IMR-90 (cell line): Measurements from ENCODE around the gene KRT28.

Experiments used
- CEBPB ChIP-seq: IDR thresholded peaks from 2 replicates; pipeline ENCODE4 v1.6.1; 2012; ENCODE audit warnings: low read depth, low read length, improper control_type of control experiment
- CHD1 ChIP-seq: IDR thresholded peaks from 2 replicates; pipeline ENCODE4 v1.6.1; 2012; ENCODE audit warnings: low read depth, low read length, improper control_type of control experiment
- MAFK ChIP-seq: IDR thresholded peaks from 2 replicates; pipeline ENCODE4 v1.6.1; 2012; ENCODE audit warnings: low read depth, low read length, improper control_type of control experiment
- MXI1 ChIP-seq: IDR thresholded peaks from 2 replicates; pipeline ENCODE4 v1.6.1; 2012; ENCODE audit warnings: low read depth, mild to moderate bottlenecking, low read length, moderate library complexity, borderline replicate concordance
- POLR2A ChIP-seq: IDR thresholded peaks from 2 replicates; pipeline ENCODE4 v1.6.1; 2012; ENCODE audit warnings: mild to moderate bottlenecking, low read depth, low read length
- RAD21 ChIP-seq: IDR thresholded peaks from 2 replicates; pipeline ENCODE4 v1.6.1; 2012; ENCODE audit warnings: low read length, improper control_type of control experiment
- RCOR1 ChIP-seq: IDR thresholded peaks from 2 replicates; pipeline ENCODE4 v1.6.1; 2012; ENCODE audit warnings: mild to moderate bottlenecking, low read length, improper control_type of control experiment; ENCODE audit not compliant: insufficient replicate concordance
- RFX5 ChIP-seq: IDR thresholded peaks from 2 replicates; pipeline ENCODE4 v1.8.0; 2012; ENCODE audit warnings: low read depth, mild to moderate bottlenecking, low read length, moderate library complexity
- SMC3 ChIP-seq: fragments of 150-350 bp; IDR thresholded peaks from 2 replicates; pipeline ENCODE4 v1.6.1; 2016; ENCODE audit warnings: low read depth, mild to moderate bottlenecking, antibody characterized with exemption, low read length, moderate library complexity
- TF ChIP-seq, protein P1 (sequence below): conservative IDR thresholded peaks from 2 replicates; pipeline ENCODE4 v1.5.1; 2012; ENCODE audit warnings: mild to moderate bottlenecking, low read depth, low read length, improper control_type of control experiment
- TF ChIP-seq, protein P2 (sequence below): fragments of 150-350 bp; IDR thresholded peaks from 2 replicates; pipeline ENCODE4 v1.6.1; 2017; ENCODE audit warnings: mild to moderate bottlenecking, antibody characterized with exemption, low read length, low read depth
- TF ChIP-seq, protein P3 (sequence below): fragments of 150-350 bp; IDR thresholded peaks from 2 replicates; pipeline ENCODE4 v1.6.1; 2016; ENCODE audit warnings: low read depth, mild to moderate bottlenecking, low read length, moderate library complexity, borderline replicate concordance

DNA sequence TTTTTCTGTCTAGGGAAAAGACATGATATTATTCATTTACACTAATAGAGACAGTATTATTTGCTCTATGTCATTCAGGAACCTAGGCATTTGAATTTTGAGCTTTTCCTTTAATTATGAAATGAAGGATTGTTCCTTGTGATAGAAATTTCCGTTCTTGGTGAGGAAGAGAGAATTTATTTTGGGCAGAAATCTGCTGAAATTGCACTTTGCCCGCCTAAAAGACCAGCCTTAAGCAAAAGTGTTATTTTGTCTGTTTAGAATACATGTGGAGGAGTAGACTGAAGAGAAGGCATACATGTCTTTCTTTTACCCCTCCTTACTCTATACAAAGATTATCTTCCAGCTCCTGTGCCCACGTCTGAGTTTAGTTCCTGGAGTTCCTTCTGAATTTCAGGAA, 39.4 kb upstream of the KRT28 start:
- TF ChIP-seq POLR2A (no peak), SMC3 (no peak), MAFK (peak; percentile 11; the same call in 1 of the 2 replicates), CEBPB (no peak), MXI1 (no peak), RAD21 (no peak), RCOR1 (no peak), CHD1 (no peak), RFX5 (no peak)
- TF ChIP-seq, protein P1, sequence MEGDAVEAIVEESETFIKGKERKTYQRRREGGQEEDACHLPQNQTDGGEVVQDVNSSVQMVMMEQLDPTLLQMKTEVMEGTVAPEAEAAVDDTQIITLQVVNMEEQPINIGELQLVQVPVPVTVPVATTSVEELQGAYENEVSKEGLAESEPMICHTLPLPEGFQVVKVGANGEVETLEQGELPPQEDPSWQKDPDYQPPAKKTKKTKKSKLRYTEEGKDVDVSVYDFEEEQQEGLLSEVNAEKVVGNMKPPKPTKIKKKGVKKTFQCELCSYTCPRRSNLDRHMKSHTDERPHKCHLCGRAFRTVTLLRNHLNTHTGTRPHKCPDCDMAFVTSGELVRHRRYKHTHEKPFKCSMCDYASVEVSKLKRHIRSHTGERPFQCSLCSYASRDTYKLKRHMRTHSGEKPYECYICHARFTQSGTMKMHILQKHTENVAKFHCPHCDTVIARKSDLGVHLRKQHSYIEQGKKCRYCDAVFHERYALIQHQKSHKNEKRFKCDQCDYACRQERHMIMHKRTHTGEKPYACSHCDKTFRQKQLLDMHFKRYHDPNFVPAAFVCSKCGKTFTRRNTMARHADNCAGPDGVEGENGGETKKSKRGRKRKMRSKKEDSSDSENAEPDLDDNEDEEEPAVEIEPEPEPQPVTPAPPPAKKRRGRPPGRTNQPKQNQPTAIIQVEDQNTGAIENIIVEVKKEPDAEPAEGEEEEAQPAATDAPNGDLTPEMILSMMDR: no peak
- TF ChIP-seq, protein P2, sequence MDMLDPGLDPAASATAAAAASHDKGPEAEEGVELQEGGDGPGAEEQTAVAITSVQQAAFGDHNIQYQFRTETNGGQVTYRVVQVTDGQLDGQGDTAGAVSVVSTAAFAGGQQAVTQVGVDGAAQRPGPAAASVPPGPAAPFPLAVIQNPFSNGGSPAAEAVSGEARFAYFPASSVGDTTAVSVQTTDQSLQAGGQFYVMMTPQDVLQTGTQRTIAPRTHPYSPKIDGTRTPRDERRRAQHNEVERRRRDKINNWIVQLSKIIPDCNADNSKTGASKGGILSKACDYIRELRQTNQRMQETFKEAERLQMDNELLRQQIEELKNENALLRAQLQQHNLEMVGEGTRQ: no peak
- TF ChIP-seq, protein P3, sequence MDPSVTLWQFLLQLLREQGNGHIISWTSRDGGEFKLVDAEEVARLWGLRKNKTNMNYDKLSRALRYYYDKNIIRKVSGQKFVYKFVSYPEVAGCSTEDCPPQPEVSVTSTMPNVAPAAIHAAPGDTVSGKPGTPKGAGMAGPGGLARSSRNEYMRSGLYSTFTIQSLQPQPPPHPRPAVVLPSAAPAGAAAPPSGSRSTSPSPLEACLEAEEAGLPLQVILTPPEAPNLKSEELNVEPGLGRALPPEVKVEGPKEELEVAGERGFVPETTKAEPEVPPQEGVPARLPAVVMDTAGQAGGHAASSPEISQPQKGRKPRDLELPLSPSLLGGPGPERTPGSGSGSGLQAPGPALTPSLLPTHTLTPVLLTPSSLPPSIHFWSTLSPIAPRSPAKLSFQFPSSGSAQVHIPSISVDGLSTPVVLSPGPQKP: no peak
